Measurements from ENCODE around the gene SLC66A3. TPM values are rescaled to one million over a fixed set of nuclear protein-coding genes. Genes with fewer than 3 reads are reported as not detected.

The SLC66A3 gene
- total RNA-seq, 2 donors from 2014 or later, result 11.0 to 14.3 TPM

GRCh38 chr2:11132036-11132671, 23.1 kb upstream of the SLC66A3 start:
- intact Hi-C loops (cut with DNase I), result loop anchor here in 1 of 2 donors (2.0 to 5.0 kb wide), 2 partner anchors 313 to 450 kb away; no protein-coding TSS in a partner anchor
- DNase-seq (no peak), ATAC-seq (no peak)

- no peak for DNase-seq
- ATAC-seq, result peak; percentile 19 to 31
- intact Hi-C loops (cut with DNase I), result loop anchor here in 1 of 2 donors (2.0 to 5.0 kb wide), 2 partner anchors 311 to 449 kb away; no protein-coding TSS in a partner anchor
Observed at GRCh38 chr2:11133238-11133935, 21.9 kb upstream of the SLC66A3 start.

DNA sequence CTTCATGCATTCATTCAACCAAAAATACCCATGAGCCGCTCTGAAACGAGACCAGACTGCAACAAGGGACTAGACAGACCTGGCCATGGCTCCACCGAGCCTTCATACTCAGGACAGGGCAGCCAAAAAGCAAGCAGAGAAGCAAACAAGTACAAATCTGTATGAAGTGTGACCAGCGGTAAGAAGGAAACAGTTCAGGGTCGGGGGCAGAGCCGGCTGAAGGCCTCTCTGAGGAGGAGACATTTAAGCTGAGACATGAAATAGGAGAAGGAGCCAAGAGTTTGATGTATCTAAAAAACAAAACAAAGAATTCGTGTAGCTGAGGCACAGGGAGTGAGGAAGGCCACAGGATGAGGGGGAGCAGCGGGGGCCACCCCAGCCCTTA, 21.3 kb upstream of the SLC66A3 start:
- intact Hi-C loops (cut with DNase I), result loop anchor here in 1 of 2 donors (2.0 to 5.0 kb wide), 2 partner anchors 311 to 448 kb away; no protein-coding TSS in a partner anchor
- ATAC-seq (no peak), DNase-seq (no peak)

- no peak for DNase-seq
- ATAC-seq, result no peak
- intact Hi-C loops (cut with DNase I), result loop anchor here in 1 of 2 donors (5.0 kb wide), 1 partner anchor 448 kb away; no protein-coding TSS in a partner anchor
Observed at GRCh38 chr2:11134349-11134748, 20.9 kb upstream of the SLC66A3 start.

GRCh38 chr2:11140492-11140891, 14.8 kb upstream of the SLC66A3 start:
- DNase-seq, result no peak
- intact Hi-C loops (cut with DNase I), result no loop called here
- ATAC-seq, result no peak

- intact Hi-C loops (cut with DNase I), result no loop called here
- no peak for ATAC-seq
- DNase-seq, result no peak
Observed at GRCh38 chr2:11141319-11141718, 13.9 kb upstream of the SLC66A3 start.

- no peak for ATAC-seq
- intact Hi-C loops (cut with DNase I), result no loop called here
- no peak for DNase-seq
Observed at GRCh38 chr2:11142330-11142729, 12.9 kb upstream of the SLC66A3 start.

DNA sequence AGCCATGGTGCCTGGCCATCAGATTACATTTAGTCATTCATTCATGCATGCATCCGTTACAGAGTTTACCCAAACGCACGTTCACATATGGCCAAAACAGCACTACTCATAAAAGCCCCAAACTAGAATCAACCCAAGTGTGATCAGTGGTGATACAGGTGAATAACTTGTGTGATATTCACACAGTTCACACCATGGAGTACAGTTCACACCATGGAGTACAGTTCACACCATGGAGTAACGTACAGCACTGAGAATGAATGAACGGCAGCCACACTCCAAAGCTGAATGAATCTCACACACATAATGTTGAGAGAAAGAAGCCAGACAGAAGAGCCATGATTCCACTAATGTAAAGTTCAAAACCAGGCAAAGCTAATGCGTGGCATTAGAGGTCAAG, 12.3 kb upstream of the SLC66A3 start:
- ATAC-seq, result no peak
- intact Hi-C loops (cut with DNase I), result no loop called here
- no peak for DNase-seq

- intact Hi-C loops (cut with DNase I), result no loop called here
- ATAC-seq (no peak), DNase-seq (no peak)
Observed at GRCh38 chr2:11144077-11144737, 11.1 kb upstream of the SLC66A3 start.

GRCh38 chr2:11144738-11145079, 10.6 kb upstream of the SLC66A3 start:
- DNase-seq (no peak), ATAC-seq (no peak)
- intact Hi-C loops (cut with DNase I), result no loop called here

- peak in 1 of 2 donors; percentile 25 for ATAC-seq
- no peak for DNase-seq
- intact Hi-C loops (cut with DNase I), result no loop called here
Observed at GRCh38 chr2:11145350-11145749, 9.9 kb upstream of the SLC66A3 start.

DNA sequence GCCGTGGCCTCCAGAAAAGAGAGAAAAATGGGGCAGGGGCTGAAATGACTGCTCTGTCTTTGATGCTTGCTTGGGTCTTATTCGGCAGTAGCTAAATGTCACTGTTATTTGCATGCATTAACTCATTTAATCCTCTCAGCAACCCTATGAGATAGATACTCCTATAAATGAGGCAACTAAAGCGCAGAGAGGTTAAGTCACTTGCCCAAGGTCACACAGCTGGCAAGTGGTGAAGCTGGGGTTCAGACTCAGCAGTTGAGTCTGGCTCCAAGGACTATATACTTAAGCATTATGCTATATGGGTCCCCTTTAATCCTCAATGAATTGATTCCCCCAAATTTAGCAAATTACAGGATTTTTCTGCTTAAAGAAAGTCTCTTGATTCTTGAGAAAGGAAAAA, 9.2 kb upstream of the SLC66A3 start:
- no peak for ATAC-seq
- intact Hi-C loops (cut with DNase I), result no loop called here
- no peak for DNase-seq

- ATAC-seq, result no peak
- intact Hi-C loops (cut with DNase I), result no loop called here
- no peak for DNase-seq
Observed at GRCh38 chr2:11147263-11147662, 8.0 kb upstream of the SLC66A3 start.

GRCh38 chr2:11152591-11152990, 2.7 kb upstream of the SLC66A3 start:
- no peak for DNase-seq
- ATAC-seq, result no peak
- intact Hi-C loops (cut with DNase I), result no loop called here

GRCh38 chr2:11154016-11154922, 998 bp upstream of the SLC66A3 start:
- ATAC-seq, result peak; percentile 8 to 13
- intact Hi-C loops (cut with DNase I), result no loop called here

GRCh38 chr2:11154923-11155380, 315 bp upstream of the SLC66A3 start:
- DNase-seq, result peak; percentile 99
- intact Hi-C loops (cut with DNase I), result no loop called here
- peak; percentile 92 to 94 for ATAC-seq

More at GRCh38 chr2:11154016-11154922, 998 bp upstream of the SLC66A3 start:
- DNase-seq, result no peak

GRCh38 chr2:11156396-11157075, 1.3 kb downstream of the SLC66A3 start:
- no peak for ATAC-seq
- DNase-seq, result no peak
- intact Hi-C loops (cut with DNase I), result no loop called here

GRCh38 chr2:11157296-11157695, 2.0 kb downstream of the SLC66A3 start:
- no peak for ATAC-seq
- DNase-seq, result no peak
- intact Hi-C loops (cut with DNase I), result no loop called here

DNA sequence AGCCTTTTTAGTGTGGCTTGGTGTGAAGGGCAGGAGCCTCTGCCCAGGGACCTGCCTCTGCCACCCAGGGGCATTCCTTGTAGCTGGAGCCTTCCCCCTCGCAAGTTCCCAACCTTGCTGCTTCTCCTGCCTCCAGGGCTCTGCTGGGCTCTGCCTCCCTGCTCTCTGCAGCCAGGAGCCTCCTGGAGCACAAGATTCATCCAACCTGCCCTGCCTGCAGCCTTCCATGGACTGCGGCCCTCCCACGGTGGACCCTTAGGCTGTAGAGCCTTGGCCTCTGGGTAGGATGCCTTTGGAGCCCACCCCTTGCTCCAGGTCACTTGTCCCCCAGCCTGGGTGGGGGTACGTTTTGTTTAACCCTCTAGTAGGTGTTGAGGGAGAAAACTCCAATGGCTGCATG, 2.5 kb downstream of the SLC66A3 start:
- DNase-seq (no peak), ATAC-seq (no peak)
- intact Hi-C loops (cut with DNase I), result no loop called here

All from left cardiac atrium (tissue), 4 donors.